HG03108 (cell line): ENCODE measurements around the gene ANG.
"Not testable (repeated sequence)": the region's sequence is repeated elsewhere in the genome, so short reads cannot be mapped to it uniquely, and the experiment has no call there.

Source experiments
- ATAC-seq: cut with Tn5 transposase; IDR thresholded peaks from one replicate; pipeline ENCODE4 v1.9.1; 2021; ENCODE audit warnings: moderate library complexity; ENCODE audit not compliant: unreplicated experiment

The ANG gene

GRCh38 chr14:20698018-20698329, 9.4 kb downstream of the ANG start:
- no peak for ATAC-seq

- no peak for ATAC-seq
These were observed 10.4 kb downstream of the ANG start for GRCh38 chr14:20698934-20699333.

DNA sequence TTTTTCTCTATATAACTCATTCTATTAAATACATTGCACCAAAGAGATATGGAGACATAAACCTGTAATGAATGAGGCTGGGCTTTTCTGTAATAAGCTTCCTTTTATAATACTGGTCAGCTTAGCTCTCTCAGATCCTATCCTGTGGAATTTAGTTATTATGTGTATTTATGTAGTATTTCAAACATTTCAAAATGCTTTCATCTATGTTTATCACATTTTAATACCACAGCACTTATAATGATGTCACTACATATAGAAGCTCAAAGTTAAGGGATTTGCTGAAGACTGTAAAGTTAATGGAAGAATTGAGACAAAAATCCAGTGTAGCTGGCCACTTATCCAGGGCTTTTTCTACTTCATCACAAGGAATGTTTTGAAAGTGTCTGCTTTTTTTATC, 11.4 kb downstream of the ANG start:
- no peak for ATAC-seq

GRCh38 chr14:20700965-20701364, 12.4 kb downstream of the ANG start:
- not testable (repeated sequence) for ATAC-seq

DNA sequence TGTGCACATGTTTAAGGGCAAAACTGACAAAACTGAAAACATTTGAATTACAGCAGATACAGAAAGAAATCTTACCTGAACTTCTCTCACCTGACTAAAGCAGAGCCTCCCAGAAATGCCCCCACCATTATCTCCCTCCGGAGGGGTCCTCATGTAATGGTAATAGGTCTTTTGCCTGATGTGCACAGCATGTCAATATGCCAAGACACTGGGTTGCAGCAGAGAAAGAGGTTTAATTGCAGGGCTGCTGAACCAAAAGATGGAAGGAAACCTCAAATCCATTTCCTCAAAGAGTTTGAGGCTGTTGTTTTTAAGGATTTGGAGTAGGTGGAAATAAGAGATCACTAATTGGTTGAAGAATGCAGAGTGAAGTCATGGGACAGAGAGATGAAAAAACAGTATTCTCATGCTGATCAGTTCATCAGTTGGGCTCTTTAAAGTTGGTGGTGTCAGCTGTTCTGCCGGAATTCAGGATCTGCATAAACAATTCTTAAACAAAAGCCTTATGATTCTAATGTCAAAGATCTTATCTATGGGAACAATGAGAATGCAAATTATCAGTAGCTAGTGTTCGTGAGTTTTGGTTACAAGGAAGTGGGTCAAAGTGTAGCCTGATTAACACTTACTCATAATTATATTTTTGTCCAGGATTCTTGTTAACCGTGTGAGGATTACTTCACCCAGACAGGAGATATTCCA, 18.2 kb downstream of the ANG start:
- no peak for ATAC-seq

- no peak for ATAC-seq
These were observed 19.1 kb downstream of the ANG start for GRCh38 chr14:20707622-20708021.

DNA sequence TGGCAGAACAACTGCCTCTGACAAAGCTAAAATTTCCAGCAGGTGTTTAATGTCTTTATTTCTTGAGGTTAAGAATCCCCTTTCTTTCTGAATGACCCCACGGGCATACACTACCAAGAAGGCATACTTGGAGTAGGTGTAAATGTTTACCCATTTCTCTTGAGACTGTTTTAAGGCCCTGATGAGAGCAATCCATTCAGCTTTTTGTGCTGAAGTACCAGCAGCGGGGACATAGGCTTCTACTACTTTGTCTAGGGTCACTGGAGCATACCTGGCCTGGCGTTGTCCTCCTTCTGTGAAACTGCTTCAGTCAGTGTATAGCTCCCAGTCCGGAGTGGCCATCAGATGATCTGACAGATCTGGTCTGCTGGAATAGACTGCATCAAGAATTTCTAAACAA, 22.7 kb downstream of the ANG start:
- no peak for ATAC-seq

GRCh38 chr14:20711685-20712084, 23.1 kb downstream of the ANG start:
- no peak for ATAC-seq

DNA sequence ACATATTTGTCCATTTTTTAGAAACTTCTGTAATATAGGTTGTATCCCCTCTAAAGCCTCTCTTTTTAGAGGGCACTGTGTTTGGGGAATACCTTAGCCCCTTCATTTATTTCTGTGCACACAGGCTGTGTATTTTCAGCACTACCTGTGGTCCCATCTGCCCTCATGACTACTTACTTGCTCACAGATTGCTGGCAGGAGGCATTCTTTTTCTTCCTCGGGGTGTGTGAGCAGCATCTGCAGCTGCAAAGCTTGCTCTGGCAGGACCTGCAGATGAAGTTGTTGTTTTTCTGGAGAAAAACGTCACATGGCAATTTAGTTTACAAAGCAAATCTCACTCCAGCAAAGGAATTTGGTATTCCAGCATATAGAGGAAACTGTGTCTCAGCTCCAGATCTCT, 24.3 kb downstream of the ANG start:
- ATAC-seq: no peak

GRCh38 chr14:20714593-20715250, 26.2 kb downstream of the ANG start:
- ATAC-seq: no peak

GRCh38 chr14:20719777-20720176, 31.2 kb downstream of the ANG start:
- ATAC-seq: no peak

DNA sequence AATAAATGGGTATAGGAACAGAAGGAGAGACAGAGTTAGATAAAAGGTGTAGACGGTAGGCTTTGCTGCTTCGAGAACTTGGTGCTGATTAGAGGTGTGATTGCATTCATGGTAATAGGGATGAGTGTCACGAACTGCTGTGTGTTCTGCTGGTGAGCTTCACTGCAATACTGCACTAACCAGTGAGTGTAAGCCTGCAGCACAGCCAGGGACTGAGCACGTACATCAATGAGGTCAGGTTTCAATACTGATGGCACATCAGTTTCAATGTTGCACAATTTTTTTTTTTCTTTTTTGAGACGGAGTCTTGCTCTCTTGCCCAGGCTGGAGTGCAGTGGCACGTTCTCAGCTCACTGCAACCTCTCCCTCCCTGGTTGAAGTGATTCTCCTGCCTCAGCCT, 32.2 kb downstream of the ANG start:
- no peak for ATAC-seq

- ATAC-seq: no peak
These were observed 33.5 kb downstream of the ANG start for GRCh38 chr14:20722016-20722415.

- no peak for ATAC-seq
These were observed 34.9 kb downstream of the ANG start for GRCh38 chr14:20723488-20723887.

- not testable (repeated sequence) for ATAC-seq
These were observed 37.6 kb downstream of the ANG start for GRCh38 chr14:20726121-20726520.

DNA sequence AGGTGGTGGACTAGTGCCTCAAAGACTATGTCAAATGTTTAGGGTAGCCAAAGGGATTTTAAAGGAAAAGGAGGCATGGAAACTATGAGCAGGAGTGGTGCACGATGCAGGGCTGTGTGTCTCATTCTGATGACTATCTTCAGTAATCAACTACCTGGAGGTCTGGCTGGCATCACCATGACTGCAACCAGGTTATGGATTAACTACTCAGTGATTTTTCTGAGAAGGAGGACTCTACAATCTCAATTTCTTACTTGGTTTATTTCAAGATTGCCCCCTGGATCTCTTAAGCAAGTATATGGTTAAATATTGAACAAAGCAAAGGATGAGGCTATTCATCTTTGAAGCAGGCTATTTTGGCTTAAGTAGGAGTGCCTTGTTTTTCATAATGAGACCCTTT, 38.0 kb downstream of the ANG start:
- ATAC-seq: no peak

DNA sequence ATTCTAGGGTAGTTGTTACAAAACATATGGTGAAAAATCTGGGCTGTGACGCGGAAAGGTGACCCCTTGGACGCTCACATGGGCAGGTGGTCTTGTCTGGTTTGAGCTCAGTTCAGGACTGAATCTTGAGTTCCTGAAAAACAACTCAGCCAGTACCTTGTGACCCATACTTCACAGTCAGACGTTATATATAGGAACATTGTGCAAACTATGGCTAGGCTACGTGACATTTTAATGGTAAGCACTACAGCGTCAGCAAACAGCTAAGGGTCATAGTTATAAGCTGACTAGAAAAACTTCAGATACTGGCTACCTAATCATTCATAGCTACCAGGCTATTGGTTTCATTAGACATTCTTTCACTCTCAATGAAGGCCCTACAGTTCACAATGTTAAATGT, 42.3 kb downstream of the ANG start:
- ATAC-seq: no peak

DNA sequence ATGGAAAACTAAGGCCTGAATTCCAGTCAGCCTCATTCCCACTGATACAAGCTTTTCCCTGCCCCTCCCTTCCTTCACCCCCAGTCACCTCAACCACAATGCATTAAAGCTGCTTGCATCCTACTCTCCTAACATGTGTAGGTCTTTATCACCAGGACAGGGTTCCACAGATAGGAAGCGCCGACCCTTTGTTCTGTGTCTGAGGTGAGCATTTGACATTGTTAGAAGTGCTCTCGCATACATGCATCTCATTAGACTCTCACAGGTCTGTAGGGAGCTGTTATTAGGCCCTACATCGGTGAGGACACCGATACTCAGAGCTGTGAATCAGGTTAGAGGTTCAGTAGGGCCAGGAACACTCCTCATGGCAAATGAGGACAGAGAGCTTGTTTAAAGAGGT, 43.9 kb downstream of the ANG start:
- ATAC-seq: no peak

- no peak for ATAC-seq
These were observed 44.5 kb downstream of the ANG start for GRCh38 chr14:20732979-20733635.

GRCh38 chr14:20733684-20734429, 45.3 kb downstream of the ANG start:
- no peak for ATAC-seq

GRCh38 chr14:20734430-20734806, 45.9 kb downstream of the ANG start:
- no peak for ATAC-seq

GRCh38 chr14:20738292-20738691, 49.7 kb downstream of the ANG start:
- not testable (repeated sequence) for ATAC-seq
